GM19043 (cell line): Measurements from ENCODE around the gene GPATCH1.
"Not testable (repeated sequence)": the region's sequence is repeated elsewhere in the genome, so short reads cannot be mapped to it uniquely, and the experiment has no call there.

Source experiments
- ATAC-seq: cut with Tn5 transposase; IDR thresholded peaks from one replicate; pipeline ENCODE4 v1.9.1; 2021; ENCODE audit warnings: low read depth; ENCODE audit not compliant: unreplicated experiment

Gene GPATCH1

DNA sequence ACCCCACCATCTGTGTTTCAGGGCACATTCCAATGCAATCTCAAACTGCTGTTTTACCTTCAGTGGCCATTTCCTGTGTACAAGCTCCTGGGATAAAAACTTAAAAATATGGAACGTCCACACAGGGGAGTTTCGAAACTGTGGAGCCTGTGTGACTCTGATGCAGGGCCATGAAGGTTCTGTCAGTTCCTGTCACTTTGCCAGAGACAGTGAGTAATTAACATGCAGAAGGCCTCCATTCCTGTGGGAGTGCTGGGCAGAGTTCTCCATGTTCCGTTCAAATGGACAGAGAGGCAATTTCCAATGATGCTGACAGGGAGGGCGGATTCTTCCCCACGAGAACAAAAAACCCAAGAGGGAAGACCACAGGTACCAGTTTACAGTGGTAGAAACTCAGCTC lies 75.4 kb downstream of the GPATCH1 start:
- ATAC-seq = no peak

DNA sequence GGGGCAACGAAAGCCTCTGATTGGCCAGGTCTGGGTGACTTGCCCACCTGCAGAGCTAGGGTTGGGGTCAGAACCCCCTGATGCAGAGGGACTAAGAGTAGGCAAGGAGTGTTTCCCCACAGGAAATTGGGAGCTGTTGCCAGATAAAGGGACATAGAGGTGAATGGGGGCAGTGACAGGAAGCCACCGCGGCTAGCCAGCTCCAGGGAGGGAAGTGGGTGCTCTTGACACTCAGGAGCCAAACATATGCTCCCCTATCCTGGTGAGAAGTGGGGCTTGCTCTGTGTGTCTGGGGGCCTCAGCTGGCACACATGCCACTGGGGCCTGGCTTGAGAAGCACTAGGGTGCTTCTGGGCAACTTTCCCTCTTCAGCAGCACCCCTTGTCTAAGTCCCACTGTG lies 76.9 kb downstream of the GPATCH1 start:
- no peak for ATAC-seq

DNA sequence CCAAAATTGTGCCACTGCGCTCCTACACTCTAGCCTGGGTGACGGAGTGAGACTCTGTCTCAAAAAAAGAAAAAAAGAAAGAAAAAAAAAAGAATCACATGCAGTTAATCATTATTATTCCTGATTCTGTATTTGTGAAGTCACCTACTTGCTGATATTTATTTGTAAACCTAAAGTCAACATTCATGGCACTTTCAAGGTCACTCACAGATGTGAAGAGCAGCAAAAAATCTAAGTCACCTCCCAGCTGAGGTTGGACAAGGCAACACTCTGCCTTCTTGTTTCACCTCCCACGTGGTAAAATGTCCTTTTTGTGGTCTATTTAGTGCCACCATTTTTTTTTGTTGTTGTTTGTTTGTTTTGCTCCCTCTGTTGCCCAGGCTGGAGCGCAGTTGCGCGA lies 77.4 kb downstream of the GPATCH1 start:
- ATAC-seq = no peak

DNA sequence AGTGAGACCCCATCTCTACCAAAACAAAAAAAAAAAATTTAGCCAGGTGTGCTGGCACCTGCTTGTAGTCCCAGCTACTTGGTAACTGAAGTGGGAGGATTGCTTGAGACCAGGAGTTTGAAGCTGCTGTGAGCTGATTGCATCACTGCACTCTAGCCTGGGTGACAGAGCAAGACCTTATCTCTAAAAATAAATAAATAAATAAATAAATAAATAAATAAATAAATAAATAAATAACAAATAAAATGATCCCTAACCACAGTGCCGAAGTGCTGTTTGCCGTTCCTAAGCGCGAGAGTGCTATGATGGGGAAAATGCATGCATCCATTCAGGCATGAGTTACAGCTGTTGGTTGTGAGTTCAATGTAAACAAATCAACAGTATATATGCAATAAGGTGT lies 78.2 kb downstream of the GPATCH1 start:
- no peak for ATAC-seq

DNA sequence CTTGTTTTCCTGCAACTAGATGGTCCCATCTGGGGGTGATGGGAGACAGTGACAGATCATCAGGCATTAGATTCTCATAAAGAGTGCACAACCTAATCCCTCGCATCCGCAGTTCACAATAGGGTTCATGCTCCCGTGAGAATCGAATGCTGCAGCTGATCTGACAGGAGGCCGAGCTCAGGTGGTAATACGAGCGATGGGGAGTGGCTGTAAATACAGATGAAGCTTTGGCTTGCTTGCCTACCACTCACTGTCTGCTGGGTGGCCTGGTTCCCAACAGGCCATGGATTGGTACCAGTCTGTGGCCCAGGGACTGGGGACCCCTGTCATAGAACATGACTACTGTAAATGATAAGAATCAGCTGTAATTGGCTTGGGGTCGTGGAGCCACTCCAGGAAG lies 78.9 kb downstream of the GPATCH1 start:
- no peak for ATAC-seq

DNA sequence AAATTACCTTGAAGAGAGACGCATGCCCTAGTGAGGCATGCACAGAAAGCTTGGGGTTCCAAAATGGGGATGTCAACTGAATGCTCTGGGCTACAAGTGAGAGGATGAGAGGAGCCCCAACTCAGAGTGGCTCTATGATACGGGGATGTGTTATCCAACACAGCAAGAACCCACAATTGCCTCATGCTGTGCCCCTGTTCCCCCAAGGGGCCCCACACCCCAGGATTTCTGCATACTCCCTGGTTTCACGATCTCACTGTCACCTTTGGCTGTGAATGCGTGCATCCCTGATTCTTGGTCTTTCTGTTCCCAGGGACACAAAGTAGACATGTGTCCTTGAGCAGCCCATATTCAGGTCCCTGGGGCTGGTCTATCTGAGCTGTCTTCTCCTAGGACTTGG lies 80.2 kb downstream of the GPATCH1 start:
- ATAC-seq = no peak

DNA sequence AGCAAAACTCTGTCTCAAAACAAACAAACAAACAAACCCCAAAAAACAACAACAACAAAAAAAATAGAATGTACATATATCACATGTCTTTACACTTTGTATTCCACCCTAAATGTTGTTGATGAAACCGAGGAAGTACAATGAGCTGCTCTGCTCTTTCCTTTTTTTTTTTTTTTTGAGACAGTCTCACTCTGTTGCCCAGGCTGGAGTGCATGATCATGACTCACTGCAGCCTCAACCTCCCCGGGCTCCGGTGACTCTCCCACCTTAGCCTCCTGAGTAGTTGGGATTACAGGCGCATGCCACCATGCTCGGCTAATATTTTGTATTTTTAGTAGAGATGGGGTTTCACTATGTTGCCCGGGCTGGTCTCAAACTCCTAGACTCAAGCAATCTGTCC lies 82.5 kb downstream of the GPATCH1 start:
- no peak for ATAC-seq

DNA sequence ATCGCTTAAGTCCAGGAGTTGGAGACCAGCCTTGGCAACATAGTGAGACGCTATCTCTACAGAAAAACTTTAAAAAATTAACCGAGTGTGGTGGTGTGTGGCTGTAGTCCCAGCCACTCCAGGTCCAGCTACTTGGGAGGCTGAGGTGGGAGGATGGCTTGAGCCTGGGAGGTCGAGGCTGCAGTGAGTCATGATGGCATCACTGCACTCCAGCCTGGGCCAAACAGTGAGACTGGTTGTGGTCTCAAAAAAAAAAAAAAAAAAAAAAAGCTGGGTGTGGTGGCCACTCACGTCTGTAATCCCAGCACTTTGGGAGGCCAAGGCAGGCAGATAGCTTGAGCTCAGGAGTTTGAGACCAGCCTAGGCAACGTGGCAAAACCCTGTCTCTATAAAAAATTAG lies 85.1 kb downstream of the GPATCH1 start:
- ATAC-seq = not testable (repeated sequence)

DNA sequence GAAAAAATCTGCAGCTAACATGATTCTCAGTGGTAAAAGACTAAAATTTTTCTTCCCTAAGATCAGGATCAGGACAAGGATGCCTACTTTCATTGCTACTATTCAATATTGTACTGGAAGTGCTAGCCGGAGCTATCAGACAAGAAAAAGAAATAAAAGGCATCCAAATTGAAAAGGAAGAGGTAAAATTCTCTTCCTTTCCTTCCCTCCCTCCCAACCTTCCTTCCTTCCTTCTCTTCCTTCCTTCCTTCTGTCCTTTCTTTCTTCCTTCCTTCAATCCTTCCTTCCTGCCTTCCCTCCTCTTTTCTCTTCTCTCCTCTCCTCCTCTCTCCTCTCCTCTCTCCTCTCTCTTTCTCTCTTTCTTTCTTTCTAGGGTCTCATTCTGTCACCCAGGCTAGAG lies 86.5 kb downstream of the GPATCH1 start:
- ATAC-seq = no peak

DNA sequence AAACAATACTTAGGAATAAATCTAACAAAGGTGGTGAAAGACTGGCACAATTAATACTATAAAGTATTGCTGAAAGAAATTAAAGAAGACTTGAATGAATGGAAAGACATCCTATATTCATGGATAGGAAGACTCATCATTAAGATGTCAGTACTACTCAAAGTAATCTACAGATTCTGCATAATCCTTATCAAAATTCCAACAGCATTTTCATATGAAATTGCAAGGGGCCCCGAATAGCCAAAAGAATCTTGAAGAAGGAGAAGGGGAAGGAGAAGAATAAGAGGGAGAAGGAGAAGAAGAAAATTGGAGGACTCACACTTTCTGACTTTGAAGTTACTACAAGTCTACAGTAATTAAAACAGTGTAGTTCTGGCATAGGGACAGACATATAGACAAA lies 87.5 kb downstream of the GPATCH1 start:
- ATAC-seq = no peak

DNA sequence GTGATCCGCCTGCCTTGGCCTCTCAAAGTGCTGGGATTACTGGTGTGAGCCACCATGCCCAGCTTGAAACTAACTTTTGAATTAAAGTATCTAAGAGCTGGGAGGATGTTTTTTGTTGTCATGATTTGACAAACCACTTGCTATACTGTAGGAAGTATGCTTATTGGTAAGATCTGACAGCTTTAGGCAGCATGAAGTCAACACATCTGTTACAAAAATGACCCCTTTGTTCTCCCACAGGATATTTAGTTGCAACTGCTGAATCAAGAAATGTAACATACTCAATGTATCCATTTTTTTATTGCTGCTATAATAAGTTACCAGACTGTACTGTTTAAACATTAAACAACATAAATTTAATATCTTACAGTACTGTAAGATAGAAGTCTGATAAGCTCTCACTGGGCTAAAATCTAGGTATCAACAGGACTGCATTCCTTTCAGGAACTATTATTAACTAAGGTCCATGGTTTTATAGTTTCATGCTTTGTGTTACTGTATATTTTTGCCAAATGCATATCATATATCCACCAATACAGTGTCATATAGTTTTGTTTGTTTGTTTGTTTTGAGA lies 90.3 kb downstream of the GPATCH1 start:
- no peak for ATAC-seq

DNA sequence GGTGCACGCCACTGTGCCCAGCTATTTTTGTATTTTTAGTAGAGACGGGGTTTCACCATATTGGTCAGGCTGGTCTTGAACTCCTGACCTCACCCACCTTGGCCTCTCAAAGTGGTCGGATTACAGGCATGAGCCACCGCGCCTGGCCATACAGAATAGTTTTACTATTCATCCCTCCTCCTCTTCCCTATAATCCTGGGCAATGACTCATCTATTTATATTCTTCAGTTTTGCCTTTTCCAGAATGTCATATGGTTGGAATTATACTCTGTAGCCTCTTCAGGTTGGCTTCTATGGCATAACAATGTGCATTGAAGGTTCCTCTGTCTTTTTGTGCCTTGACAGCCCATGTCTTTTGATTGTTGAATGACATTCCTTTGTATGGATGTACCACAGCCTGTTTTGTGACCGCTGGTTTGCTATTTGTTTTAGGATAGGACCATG lies 91.0 kb downstream of the GPATCH1 start:
- no peak for ATAC-seq

DNA sequence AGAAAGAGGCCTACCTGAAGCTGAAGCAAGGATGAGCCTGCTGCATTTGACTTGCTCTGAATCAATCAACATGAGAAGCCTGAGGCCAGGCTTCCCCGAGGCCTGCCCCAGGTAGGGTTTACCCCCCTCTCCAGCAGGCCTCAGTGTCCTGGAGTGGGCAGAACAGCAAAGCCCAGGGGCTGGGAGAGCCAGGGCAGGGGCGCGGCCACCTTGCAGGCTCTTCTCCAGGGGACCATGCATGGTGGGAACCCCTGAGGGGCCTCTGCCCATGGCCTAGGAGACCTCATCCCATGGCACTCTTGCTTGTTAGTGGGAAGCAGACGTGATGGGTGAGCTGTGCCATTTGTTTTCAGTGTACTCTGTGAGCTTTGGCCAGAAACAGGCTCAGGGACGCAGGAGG lies 93.2 kb downstream of the GPATCH1 start:
- ATAC-seq = no peak

DNA sequence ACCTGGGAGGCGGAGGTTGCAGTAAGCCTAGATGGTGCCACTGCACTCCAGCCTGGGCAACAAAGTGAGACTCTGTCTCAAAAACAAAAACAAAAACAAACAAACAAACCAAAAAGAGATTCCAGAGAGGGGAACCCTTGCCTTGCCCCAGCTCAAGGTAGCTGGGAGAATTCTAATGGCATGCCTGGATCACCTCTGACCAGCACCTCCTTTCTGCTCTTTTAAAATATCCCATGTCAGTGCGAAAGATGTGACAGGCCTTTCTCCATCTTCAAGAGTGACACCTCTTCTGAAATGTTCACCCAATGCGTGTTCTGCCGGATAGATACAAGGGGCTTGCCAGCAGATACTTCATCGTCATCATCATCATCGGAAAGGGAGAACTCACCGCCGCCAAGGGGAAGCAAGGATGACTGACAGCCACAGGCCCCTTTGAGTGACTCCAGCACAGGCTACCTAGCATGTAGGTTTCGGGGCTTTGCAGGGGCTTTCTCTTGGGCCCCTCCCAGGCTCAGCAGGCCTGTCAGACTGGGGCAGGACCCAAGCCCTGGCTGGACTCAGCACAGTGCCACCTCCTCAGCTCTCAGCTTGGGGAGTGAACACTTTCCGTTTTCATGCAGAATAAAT lies 94.3 kb downstream of the GPATCH1 start:
- ATAC-seq = no peak

DNA sequence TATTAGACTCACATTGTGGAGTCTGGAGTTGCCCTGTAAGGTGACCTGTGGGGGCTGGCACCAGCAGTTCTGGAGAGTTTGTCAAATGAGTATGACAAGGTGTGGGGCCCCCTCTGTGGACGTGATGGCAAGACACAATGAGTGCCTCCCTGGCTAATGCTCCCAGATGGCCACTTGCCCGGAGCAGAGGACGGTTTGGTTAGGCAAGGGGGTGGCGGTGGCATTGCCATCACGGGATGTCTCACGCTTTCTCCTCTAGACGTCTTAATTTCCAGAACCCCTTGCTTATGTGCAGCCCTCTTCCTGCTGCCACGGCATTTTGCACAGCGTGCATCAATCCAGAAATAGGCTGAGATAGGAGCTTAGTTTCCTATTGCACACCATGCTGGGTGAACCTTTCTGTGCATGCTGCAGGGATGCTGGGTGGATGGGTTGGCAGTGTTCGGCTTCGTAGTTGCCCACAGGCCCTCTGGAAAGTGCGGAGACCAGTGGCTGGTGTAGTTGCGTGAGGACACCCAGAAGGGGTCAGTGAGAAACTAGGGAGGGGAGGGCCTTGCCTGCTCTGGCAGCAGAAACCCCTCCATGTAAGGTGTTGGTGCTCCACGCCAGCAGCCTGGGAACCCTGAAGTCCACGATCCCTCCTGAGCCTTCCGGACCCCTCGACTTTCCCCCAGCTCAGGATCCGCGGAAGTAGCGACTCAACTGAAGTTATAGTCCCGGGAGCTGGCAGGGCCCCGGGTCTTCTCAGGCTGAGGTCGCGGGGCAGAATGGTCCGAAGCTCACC lies 95.1 kb downstream of the GPATCH1 start:
- ATAC-seq = no peak

DNA sequence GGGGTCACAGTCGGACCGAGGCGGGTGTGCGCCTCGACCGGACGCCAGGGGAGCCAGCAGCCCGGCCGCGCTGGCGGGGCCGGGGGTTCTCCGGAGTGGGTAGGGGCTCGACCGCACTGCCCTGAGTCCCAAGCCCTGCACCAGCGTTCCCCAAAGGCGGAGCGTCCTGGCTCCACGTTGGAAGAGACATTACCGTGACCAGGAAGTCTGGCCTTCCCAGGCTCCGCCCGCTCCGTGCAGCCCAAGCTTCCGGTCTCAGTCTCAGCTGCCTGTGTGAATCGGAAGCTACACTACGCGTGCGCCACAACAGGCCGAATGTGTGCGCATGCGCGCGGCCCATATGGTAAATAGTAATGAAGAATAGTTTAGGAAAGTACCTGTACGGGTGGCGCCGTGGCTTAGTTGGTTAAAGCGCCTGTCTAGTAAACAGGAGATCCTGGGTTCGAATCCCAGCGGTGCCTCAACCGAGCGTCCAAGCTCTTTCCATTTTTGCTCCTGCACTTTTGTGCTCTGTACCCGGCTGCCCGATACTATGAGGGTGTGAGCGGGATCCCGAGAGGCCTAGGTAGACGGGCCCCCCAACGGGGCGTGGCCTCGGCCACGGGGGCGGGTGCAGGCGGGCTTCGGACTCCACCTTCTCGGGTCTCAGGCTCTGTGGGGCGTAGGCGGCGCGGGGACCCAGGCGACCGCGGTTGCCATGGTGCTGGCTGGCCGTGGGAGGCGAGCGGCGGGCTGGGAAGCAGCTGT lies 95.9 kb downstream of the GPATCH1 start:
- ATAC-seq = peak; percentile 75

DNA sequence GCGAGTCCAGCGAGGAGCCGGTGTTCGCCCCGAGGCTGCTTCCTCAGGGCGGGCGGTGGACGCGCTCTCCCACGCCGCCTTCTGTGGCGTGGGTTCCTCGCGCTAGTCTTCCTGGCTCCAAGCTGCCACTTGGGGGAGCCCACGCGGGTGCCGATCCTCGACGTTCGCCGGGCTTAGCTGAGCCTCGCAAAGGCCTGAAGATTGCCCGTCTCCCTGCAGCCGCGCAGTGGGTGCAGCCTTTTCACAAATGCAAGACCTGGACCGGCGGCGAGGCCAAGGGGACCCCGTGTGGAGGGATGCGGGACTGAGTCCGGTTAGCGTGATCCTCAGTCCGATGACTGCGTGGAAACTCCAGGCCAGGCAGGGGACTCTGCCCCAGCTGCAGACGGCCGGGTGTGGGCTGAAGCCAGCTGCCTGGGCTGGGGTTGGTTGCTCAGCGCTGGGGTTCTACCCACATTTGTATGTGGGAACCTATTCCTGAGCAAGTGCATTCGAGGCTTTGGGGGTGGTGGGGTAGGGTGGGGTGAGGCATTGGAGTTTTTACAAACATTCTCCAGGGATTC lies 96.5 kb downstream of the GPATCH1 start:
- peak; percentile 14 for ATAC-seq
